Measurements from ENCODE around the gene CAPN13.

DNA sequence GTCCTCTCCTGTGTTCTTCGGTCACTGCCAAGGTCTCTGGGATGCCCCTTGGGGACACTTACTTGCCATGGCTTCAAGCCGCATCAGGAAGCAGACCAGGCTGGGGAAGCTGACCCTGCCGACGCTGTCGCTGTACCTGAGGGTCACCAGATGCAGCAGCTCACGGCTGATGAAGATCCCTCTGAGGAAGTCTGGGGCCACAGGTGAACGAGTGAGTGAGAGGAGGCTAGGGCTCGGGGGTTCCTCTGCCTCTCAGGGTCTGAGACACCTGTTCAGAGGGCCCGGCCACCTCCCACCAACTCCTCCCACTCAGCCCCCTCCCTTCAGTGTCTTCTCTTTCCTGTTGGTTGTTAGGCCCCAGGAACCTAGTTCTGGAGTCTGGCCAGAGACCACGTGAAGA lies 74.9 kb downstream of the CAPN13 start:
- TF ChIP-seq POLR2A (IDR thresholded peaks at IDR 0.05) (no peak), POLR2AphosphoS5 (IDR thresholded peaks at IDR 0.05) (no peak)
- TF ChIP-seq, protein P1, sequence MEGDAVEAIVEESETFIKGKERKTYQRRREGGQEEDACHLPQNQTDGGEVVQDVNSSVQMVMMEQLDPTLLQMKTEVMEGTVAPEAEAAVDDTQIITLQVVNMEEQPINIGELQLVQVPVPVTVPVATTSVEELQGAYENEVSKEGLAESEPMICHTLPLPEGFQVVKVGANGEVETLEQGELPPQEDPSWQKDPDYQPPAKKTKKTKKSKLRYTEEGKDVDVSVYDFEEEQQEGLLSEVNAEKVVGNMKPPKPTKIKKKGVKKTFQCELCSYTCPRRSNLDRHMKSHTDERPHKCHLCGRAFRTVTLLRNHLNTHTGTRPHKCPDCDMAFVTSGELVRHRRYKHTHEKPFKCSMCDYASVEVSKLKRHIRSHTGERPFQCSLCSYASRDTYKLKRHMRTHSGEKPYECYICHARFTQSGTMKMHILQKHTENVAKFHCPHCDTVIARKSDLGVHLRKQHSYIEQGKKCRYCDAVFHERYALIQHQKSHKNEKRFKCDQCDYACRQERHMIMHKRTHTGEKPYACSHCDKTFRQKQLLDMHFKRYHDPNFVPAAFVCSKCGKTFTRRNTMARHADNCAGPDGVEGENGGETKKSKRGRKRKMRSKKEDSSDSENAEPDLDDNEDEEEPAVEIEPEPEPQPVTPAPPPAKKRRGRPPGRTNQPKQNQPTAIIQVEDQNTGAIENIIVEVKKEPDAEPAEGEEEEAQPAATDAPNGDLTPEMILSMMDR (IDR thresholded peaks at IDR 0.05): no peak

Measured in breast epithelium (tissue), 3 donors.